Ascending aorta (tissue), 2 donors: Measurements from ENCODE around the gene OXTR. TPM values are rescaled to one million over a fixed set of nuclear protein-coding genes. Genes with fewer than 3 reads are reported as not detected.

Experiments
- DNase-seq, 2 donors: peaks; one replicate each; pipeline ENCODE4 v3.0.0-alpha.2; 2019; ENCODE audit warnings: low spot score in 2 of 2
- H3K27ac ChIP-seq, 2 donors: fragments of 200-600 bp; sonication (generic); one replicate each; pipeline ENCODE4 v1.5.1; 2016 to 2017; ENCODE audit warnings: mild to moderate bottlenecking in 1 of 2
- H3K27me3 ChIP-seq: fragments of 200-600 bp; sonication (generic); one replicate; pipeline ENCODE4 v1.5.1; 2017
- H3K36me3 ChIP-seq, 2 donors: fragments of 200-600 bp; sonication (generic); one replicate each; pipeline ENCODE4 v1.5.1; 2016
- H3K4me1 ChIP-seq, 2 donors: fragments of 200-600 bp; sonication (generic); one replicate each; pipeline ENCODE4 v1.5.1; 2016 to 2017; ENCODE audit warnings: mild to moderate bottlenecking in 1 of 2
- H3K4me3 ChIP-seq, 2 donors: fragments of 200-600 bp; sonication (generic); one replicate each; pipeline ENCODE4 v1.5.1; 2016 to 2017; ENCODE audit warnings: mild to moderate bottlenecking in 1 of 2
- H3K9me3 ChIP-seq, 2 donors: fragments of 200-600 bp; sonication (generic); one replicate each; pipeline ENCODE4 v1.5.1; 2016
- intact Hi-C: fragments of 100-400 bp; cut with DNase I; formaldehyde crosslinking; loops from one replicate; pipeline ENCODE4 v1.15.1; 2023
- total RNA-seq: library from RNA; depleted of rRNA; stranded (reverse); fragments of >200 nt; gene quantifications from one replicate; pipeline ENCODE4 v1.1.0, GENCODE V29; 2016
- TF ChIP-seq, protein P1 (sequence below), 3 experiments: fragments of 200-600 bp in 2 of 3; fragments of 450-650 bp in 1 of 3; sonication (generic) in 2 of 3; IDR thresholded peaks; one replicate each; pipeline ENCODE4 v1.5.1; 2016 to 2019; ENCODE audit warnings: antibody characterized with exemption in 3 of 3, mild to moderate bottlenecking in 1 of 3, moderate library complexity in 1 of 3

Gene OXTR
- total RNA-seq, 1 donor from 2014 or later, result 150 TPM

DNA sequence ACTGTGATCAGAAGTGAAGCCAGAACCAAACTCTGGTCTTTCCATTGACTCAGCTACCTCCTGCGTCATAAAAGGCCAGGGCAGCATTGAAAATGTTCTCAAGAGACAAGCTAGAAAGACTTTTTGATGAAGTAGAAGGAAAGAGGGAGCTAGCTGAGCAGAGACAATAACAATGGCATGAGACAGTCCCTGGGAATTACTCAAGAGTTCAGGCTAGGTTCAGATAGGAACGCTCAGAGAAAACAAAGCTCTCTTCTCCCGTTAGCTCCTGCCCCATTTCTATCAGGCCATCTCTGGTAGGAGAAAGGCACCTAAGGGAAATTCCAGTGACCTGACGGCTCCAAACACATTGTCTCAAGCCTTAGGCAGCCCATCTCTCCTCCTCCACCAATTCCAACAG lies 7.0 kb upstream of the OXTR start:
- Histone ChIP-seq H3K4me3 (no peak overlapping the region), H3K4me1 (no peaks in the 10 kb centered on the region), H3K36me3 (no peaks in the 10 kb centered on the region), H3K27ac (no peak overlapping the region), H3K9me3 (no peaks in the 10 kb centered on the region), H3K27me3 (no peaks in the 10 kb centered on the region)
- TF ChIP-seq, protein P1, sequence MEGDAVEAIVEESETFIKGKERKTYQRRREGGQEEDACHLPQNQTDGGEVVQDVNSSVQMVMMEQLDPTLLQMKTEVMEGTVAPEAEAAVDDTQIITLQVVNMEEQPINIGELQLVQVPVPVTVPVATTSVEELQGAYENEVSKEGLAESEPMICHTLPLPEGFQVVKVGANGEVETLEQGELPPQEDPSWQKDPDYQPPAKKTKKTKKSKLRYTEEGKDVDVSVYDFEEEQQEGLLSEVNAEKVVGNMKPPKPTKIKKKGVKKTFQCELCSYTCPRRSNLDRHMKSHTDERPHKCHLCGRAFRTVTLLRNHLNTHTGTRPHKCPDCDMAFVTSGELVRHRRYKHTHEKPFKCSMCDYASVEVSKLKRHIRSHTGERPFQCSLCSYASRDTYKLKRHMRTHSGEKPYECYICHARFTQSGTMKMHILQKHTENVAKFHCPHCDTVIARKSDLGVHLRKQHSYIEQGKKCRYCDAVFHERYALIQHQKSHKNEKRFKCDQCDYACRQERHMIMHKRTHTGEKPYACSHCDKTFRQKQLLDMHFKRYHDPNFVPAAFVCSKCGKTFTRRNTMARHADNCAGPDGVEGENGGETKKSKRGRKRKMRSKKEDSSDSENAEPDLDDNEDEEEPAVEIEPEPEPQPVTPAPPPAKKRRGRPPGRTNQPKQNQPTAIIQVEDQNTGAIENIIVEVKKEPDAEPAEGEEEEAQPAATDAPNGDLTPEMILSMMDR (IDR thresholded peaks at IDR 0.05), result no peak
- no peak for DNase-seq
- intact Hi-C loops, result no loop called here

GRCh38 chr3:8775602-8776001 lies 6.2 kb upstream of the OXTR start:
- Histone ChIP-seq H3K9me3 (no peaks in the 10 kb centered on the region), H3K27me3 (no peaks in the 10 kb centered on the region), H3K36me3 (no peaks in the 10 kb centered on the region), H3K4me1 (no peaks in the 10 kb centered on the region), H3K4me3 (no peak overlapping the region), H3K27ac (no peak overlapping the region)
- DNase-seq, result no peak
- TF ChIP-seq, protein P1 (IDR thresholded peaks at IDR 0.05), result no peak
- intact Hi-C loops, result no loop called here

- intact Hi-C loops, result no loop called here
- Histone ChIP-seq H3K4me1 (no peaks in the 10 kb centered on the region), H3K9me3 (no peaks in the 10 kb centered on the region), H3K4me3 (no peak overlapping the region), H3K36me3 (no peaks in the 10 kb centered on the region), H3K27me3 (no peaks in the 10 kb centered on the region), H3K27ac (no peak overlapping the region)
- DNase-seq, result peak in 1 of 2 donors; percentile 4
- TF ChIP-seq, protein P1 (IDR thresholded peaks at IDR 0.05), result no peak
Measured at GRCh38 chr3:8775181-8775580, 5.8 kb upstream of the OXTR start.

- no peak overlapping the region for H3K4me3 ChIP-seq
- peaks cover 0 to 5% of the 10 kb centered on the region in 2 donors for H3K4me1 ChIP-seq
- no peaks in the 10 kb centered on the region for H3K36me3 ChIP-seq
- intact Hi-C loops, result no loop called here
- H3K27ac ChIP-seq, result no peak overlapping the region
- no peaks in the 10 kb centered on the region for H3K9me3 ChIP-seq
- peaks cover 2% of the 10 kb centered on the region for H3K27me3 ChIP-seq
- TF ChIP-seq, protein P1 (IDR thresholded peaks at IDR 0.05), result no peak
- peak in 1 of 2 donors; percentile 27 for DNase-seq
Measured at GRCh38 chr3:8773941-8774542, 4.6 kb upstream of the OXTR start.

- H3K4me3 ChIP-seq, result peak overlapping the region; percentile 40 to 68
- intact Hi-C loops, result loop anchor here (5.0 kb wide), 2 partner anchors 106 to 326 kb away; no protein-coding TSS in a partner anchor
Measured at GRCh38 chr3:8768364-8769087, 887 bp downstream of the OXTR start.

More at GRCh38 chr3:8768364-8769087, 887 bp downstream of the OXTR start:
- Histone ChIP-seq H3K27me3 (peaks cover 3% of the 10 kb centered on the region), H3K9me3 (no peaks in the 10 kb centered on the region), H3K36me3 (no peaks in the 10 kb centered on the region), H3K27ac (no peak overlapping the region), H3K4me1 (peaks cover 0 to 17% of the 10 kb centered on the region in 2 donors)
- DNase-seq, result peak in 1 of 2 donors; percentile 56
- TF ChIP-seq, protein P1 (IDR thresholded peaks at IDR 0.05), result no peak
